ENCODE data around the gene NDUFS2.

DNA sequence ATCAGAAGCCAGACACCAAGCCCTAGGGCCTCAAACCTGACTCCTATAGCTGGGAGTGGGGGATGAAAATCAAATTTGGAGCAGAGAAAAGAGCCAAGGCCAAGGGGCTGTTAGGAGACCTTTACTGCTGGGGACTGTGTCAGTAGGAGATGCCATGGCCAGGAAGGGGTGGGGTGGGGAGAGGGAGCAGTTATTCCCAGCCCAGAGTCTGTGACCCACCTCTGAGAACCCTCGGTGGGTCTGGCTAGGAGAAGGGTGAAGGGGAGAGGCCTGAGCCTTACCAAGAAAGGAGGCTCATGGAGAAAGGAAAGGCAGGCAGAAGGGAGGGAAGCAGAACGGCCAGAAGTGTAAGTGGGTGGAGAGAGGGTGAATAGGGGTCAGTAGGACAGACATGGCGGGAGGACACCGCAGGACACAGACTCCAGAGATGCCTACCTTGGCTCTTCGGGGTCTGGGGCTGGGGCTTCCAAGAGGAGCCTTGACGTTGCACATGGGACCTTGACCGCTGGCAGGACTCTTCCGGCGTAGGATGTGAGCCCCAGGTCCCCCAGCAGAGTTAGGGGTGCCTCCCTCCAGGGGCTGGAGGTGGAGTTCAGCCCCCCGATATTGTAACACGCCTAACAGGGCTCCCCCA, 4.5 kb upstream of the NDUFS2 start:
- TF ChIP-seq, protein P1, sequence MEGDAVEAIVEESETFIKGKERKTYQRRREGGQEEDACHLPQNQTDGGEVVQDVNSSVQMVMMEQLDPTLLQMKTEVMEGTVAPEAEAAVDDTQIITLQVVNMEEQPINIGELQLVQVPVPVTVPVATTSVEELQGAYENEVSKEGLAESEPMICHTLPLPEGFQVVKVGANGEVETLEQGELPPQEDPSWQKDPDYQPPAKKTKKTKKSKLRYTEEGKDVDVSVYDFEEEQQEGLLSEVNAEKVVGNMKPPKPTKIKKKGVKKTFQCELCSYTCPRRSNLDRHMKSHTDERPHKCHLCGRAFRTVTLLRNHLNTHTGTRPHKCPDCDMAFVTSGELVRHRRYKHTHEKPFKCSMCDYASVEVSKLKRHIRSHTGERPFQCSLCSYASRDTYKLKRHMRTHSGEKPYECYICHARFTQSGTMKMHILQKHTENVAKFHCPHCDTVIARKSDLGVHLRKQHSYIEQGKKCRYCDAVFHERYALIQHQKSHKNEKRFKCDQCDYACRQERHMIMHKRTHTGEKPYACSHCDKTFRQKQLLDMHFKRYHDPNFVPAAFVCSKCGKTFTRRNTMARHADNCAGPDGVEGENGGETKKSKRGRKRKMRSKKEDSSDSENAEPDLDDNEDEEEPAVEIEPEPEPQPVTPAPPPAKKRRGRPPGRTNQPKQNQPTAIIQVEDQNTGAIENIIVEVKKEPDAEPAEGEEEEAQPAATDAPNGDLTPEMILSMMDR (IDR thresholded peaks at IDR 0.05): no peak
- TF ChIP-seq POLR2A (IDR thresholded peaks at IDR 0.05): no peak
- TF ChIP-seq POLR2AphosphoS5 (IDR thresholded peaks at IDR 0.05): no peak

All from stomach (tissue), 4 donors.